T-helper 1 cell treated with Interleukin-12 subunit alpha and Interleukin-12 subunit beta and Interleukin-4 antibody, amounts not matched to agents 30 ng/mL and 1 ng/mL, for 36 hours (primary cell): ENCODE results near the gene IL6ST. TPM values are rescaled to one million over a fixed set of nuclear protein-coding genes. Genes with fewer than 3 reads are reported as not detected.
"Not testable (repeated sequence)": the region's sequence is repeated elsewhere in the genome, so short reads cannot be mapped to it uniquely, and the experiment has no call there.

ENCODE experiments used
- intact Hi-C: fragments of 100-400 bp; cut with micrococcal nuclease; formaldehyde crosslinking; loops from one replicate; pipeline ENCODE4 v1.15.1; 2024
- total RNA-seq: library from RNA; stranded (reverse); gene quantifications from 2 replicates; pipeline ENCODE4 v1.2.3, GENCODE V29; 2022

IL6ST gene
- total RNA-seq, 1 donor from 2014 or later = 99.6 TPM

GRCh38 chr5:56006094-56006493 lies 11.3 kb upstream of the IL6ST start:
- intact Hi-C loops = no loop called here

- intact Hi-C loops = no loop called here
These were observed 10.1 kb upstream of the IL6ST start for GRCh38 chr5:56004874-56005273.

- intact Hi-C loops = no loop called here
These were observed 8.9 kb upstream of the IL6ST start for GRCh38 chr5:56003679-56004078.

GRCh38 chr5:56003179-56003578 lies 8.4 kb upstream of the IL6ST start:
- intact Hi-C loops = no loop called here

- intact Hi-C loops = no loop called here
These were observed 7.5 kb upstream of the IL6ST start for GRCh38 chr5:56002303-56002702.

- intact Hi-C loops = not testable (repeated sequence)
These were observed 5.5 kb upstream of the IL6ST start for GRCh38 chr5:56000221-56000620.

- intact Hi-C loops = loop anchor here (10.0 kb wide), 1 partner anchor 956 kb away; the partner anchor contains the start of gene MIER3
These were observed 4.2 kb upstream of the IL6ST start for GRCh38 chr5:55998966-55999365.

GRCh38 chr5:55997742-55998351 lies 3.1 kb upstream of the IL6ST start:
- intact Hi-C loops = loop anchor here (10.0 kb wide), 1 partner anchor 957 kb away; the partner anchor contains the start of gene MIER3

GRCh38 chr5:55994998-55995914 lies 493 bp upstream of the IL6ST start:
- intact Hi-C loops = loop anchor here (1.0 to 10.0 kb wide), 15 partner anchors 17 to 1177 kb away; partner anchors contain the start of genes GPBP1, MIER3 and SLC38A9

- intact Hi-C loops = loop anchor here (1.0 to 10.0 kb wide), 9 partner anchors 16 to 1178 kb away; partner anchors contain the start of genes GPBP1, MIER3 and SLC38A9
These were observed 850 bp downstream of the IL6ST start for GRCh38 chr5:55993731-55994494.

GRCh38 chr5:55993013-55993412 lies 1.8 kb downstream of the IL6ST start:
- intact Hi-C loops = loop anchor here (1.0 to 10.0 kb wide), 3 partner anchors 208 to 1179 kb away; partner anchors contain the start of genes GPBP1 and MIER3

GRCh38 chr5:55991768-55992486 lies 2.8 kb downstream of the IL6ST start:
- intact Hi-C loops = loop anchor here (1.0 to 10.0 kb wide), 4 partner anchors 9 to 1180 kb away; partner anchors contain the start of genes GPBP1 and MIER3

- intact Hi-C loops = loop anchor here (5.0 to 10.0 kb wide), 2 partner anchors 964 to 1181 kb away; partner anchors contain the start of genes GPBP1 and MIER3
These were observed 3.9 kb downstream of the IL6ST start for GRCh38 chr5:55990895-55991294.

- intact Hi-C loops = loop anchor here (5.0 to 10.0 kb wide), 3 partner anchors 455 to 1182 kb away; partner anchors contain the start of genes GPBP1, MIER3 and PLPP1
These were observed 4.9 kb downstream of the IL6ST start for GRCh38 chr5:55989860-55990259.

GRCh38 chr5:55988979-55989638 lies 5.7 kb downstream of the IL6ST start:
- intact Hi-C loops = loop anchor here (10.0 kb wide), 1 partner anchor 454 kb away; the partner anchor contains the start of gene PLPP1

- intact Hi-C loops = loop anchor here (10.0 kb wide), 1 partner anchor 454 kb away; the partner anchor contains the start of gene PLPP1
These were observed 6.3 kb downstream of the IL6ST start for GRCh38 chr5:55988428-55988827.

GRCh38 chr5:55986931-55987330 lies 7.8 kb downstream of the IL6ST start:
- intact Hi-C loops = loop anchor here (10.0 kb wide), 1 partner anchor 452 kb away; the partner anchor contains the start of gene PLPP1

- intact Hi-C loops = loop anchor here (10.0 kb wide), 1 partner anchor 450 kb away; the partner anchor contains the start of gene PLPP1
These were observed 9.6 kb downstream of the IL6ST start for GRCh38 chr5:55985181-55985580.

GRCh38 chr5:55983986-55984385 lies 10.8 kb downstream of the IL6ST start:
- intact Hi-C loops = loop anchor here (1.0 to 10.0 kb wide), 3 partner anchors 8 to 449 kb away; partner anchors contain the start of gene PLPP1
